Stimulated activated CD4-positive, alpha-beta T cell treated with anti-CD3 and anti-CD28 coated beads, Interleukin-12 subunit alpha, Interleukin-12 subunit beta, amount 100 ng/mL, for 48 hours (primary cell): ENCODE measurements around the gene PAM.
"Not testable (repeated sequence)": the region's sequence is repeated elsewhere in the genome, so short reads cannot be mapped to it uniquely, and the experiment has no call there.

ENCODE experiments used
- DNase-seq, 3 donors: peaks; one replicate each; pipeline ENCODE4 v3.0.0-alpha.2; 2020; ENCODE audit warnings: low read depth in 2 of 3, low spot score in 1 of 3

The PAM gene

GRCh38 chr5:102750151-102750834 lies 4.8 kb upstream of the PAM start:
- no peak for DNase-seq

DNA sequence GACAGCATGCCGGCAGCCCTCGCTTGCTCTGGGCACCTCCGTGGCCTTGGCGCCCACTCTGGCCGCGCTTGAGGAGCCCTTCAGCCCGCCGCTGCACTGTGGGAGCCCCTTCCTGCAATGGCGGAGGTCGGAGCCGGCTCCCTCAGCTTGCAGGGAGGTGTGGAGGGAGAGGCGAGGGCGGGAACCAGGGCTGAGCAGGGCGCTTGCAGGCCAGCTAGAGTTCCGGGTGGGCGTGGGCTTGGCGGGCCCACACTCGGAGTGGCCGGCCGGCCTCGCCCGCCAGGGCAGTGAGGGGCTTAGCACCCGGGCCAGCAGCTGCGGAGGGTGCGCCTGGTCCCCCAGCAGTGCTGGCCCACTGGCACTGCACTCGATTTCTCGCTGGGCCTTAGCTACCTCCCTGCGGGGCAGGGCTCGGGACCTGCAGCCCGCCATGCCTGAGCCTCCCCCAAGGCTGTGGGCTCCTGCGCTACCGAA lies 3.2 kb upstream of the PAM start:
- DNase-seq: not testable (repeated sequence)

GRCh38 chr5:102753889-102754766 lies 977 bp upstream of the PAM start:
- DNase-seq: no peak

GRCh38 chr5:102755686-102756371 lies 724 bp downstream of the PAM start:
- peak; percentile 64 to 72 (median 66) for DNase-seq

- no peak for DNase-seq
These were observed 3.5 kb downstream of the PAM start for GRCh38 chr5:102758576-102758975.

DNA sequence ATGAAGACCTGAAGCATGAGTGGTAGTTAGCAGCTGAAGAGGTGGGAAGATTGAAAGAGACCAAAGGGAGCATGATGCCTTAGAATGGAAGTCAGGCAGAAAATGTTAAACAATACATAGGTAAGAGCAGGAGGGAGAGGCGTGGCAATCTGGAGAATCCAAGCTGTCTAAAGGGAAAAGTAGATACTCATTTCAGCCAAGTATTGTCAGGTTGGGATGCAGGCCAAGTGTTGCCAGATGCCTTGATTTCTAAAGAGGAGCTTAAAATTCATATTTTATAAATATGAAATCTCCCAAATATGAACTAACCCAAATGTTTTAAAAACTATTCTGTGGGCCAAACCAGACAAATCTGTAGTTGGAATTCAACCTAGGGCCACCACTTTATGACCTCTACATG lies 4.2 kb downstream of the PAM start:
- no peak for DNase-seq

- no peak for DNase-seq
These were observed 4.6 kb downstream of the PAM start for GRCh38 chr5:102759700-102760099.

DNA sequence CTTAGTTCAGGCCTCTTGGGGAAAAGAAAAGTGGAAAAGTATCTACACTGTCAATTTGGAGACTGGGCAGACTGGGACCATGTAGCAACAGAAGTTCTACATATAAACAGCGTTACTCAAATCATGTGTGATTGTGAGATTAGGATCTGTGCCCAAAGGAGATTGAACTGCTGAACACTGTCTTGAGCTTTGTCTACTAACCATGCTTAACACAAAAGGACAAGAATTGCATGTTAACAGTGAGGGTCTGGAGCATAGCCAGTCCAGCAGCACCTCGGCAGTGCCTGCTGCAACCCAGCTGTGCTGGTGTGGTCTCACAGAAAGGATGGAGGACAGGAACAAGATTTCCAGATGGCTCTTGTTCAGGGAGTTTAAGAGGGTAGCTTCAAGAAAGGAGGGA lies 5.7 kb downstream of the PAM start:
- no peak for DNase-seq

DNA sequence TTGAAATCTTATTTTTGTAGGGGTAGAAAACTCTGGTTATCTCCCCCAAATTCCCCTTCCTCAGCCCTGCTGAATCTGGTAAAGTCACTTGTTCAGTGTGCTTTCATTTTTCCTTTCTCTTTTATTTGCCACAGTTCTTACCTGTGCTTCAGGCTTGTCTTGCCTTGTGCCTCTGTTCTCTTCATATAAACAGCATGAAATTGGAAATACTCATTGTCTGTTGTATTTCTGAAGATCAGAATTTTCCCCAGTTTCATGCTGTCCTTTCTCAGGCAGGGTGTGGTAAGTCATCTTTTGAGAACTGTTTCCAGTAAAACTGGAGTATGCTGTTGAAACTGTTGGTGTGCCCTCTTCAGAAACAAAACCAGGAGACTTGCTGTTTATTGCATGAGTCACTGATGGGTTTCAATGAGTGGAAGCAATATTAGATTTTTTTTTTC lies 7.0 kb downstream of the PAM start:
- no peak for DNase-seq

DNA sequence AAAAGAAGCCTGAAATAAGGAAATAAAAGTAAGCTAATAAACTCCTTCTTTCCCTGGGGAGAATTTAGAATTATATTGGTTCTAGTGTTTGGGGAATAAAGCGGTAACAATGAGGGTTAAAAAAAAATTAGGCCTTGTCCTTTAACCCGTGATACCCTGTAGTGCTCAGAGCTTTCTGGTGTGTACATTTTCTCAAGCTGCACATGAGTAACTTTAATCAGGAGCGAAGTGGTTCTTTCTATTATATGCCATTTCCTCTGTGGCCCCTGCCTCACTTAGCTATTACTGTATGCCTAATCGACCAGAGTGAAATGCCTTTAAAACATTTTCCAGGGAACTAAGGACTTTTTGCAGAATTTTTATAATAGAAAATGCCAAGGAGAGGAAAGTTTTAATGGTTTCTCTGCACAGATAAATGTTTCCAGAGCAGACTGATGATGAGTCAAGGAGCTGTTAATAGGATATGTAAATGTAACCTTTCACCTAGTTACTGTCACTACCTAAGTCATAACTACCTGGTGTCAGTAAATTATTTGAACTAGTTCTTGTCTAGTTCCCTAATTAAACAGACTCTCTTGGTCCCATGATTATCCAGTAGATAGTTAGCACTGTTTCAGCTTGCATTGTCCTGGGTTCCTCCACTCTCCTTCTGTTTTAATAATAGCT lies 7.6 kb downstream of the PAM start:
- DNase-seq: no peak

DNA sequence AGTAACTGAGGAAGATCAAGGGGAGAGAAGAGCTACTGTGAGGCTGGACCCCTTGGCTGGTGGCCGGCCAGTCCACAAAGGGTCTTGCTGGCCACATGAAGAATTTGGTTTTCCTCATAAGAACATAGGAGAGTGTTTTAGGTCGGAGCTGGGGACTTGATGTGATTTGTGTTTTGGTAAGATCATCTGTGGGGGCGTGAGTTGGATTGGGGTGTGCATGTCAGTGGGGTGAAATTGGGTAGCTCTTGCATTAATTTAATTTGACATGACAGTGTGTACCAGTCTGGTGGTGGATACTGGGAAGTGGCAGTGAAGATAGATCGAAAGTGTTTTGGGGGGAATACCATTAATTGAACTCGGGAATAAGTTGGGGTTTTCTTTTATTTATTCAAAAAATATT lies 8.6 kb downstream of the PAM start:
- DNase-seq: no peak

GRCh38 chr5:102764381-102765004 lies 9.4 kb downstream of the PAM start:
- no peak for DNase-seq

DNA sequence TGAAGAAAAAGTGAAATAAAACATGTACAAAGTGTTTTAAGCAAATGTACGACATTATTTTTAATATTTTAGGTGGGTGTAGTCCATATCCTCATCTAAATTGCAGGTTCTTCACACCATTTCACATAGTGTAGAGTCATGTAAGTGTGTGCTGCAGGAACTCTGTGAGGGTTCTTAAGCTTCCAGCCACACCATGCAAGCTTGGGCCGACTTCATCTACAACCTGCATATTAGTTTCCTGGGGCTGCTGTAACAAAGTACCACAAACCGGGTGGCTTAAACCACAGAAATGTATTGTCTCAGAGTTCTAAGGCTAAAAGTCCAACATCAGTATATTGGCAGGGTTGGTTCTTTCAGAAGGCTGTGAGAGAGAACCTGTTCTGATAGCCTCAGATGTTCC lies 10.2 kb downstream of the PAM start:
- no peak for DNase-seq

DNA sequence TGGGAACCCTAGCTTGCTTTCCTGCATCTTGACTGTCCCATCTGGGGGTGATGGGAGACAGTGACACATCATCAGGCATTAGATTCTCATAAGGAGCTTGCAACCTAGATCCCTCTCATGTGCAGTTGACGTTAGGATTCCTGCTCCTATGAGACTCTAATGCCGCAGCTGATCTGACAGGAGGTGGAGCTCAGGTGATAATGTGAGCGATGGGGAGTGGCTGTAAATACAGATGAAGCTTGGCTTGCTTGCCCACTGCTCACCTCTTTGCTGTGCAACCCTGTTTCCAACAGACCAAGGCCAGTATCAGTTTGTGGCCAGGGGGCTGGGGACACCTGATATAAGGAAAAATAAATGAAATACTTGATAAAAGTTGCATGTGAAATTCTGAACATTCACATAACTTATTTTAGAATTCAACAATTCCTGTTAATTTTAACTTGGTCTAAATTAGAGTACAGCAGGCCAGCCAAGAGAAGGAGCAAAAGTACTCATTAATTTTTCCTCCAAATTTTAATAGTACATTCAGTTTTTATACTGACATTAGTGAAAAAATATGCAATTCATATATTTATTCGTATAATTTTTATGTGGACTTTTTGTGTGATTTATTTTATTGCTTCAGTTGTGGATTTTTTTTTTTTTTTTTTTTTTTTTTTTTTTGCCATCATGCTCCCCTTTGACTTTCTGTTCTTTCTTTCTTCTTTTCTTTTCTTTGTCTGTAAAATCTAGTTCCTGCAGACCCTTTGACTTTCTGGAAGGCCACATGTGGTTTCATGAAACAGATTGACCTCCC lies 11.4 kb downstream of the PAM start:
- no peak for DNase-seq

GRCh38 chr5:102767862-102768261 lies 12.8 kb downstream of the PAM start:
- no peak for DNase-seq

- no peak for DNase-seq
These were observed 15.7 kb downstream of the PAM start for GRCh38 chr5:102770803-102771202.

DNA sequence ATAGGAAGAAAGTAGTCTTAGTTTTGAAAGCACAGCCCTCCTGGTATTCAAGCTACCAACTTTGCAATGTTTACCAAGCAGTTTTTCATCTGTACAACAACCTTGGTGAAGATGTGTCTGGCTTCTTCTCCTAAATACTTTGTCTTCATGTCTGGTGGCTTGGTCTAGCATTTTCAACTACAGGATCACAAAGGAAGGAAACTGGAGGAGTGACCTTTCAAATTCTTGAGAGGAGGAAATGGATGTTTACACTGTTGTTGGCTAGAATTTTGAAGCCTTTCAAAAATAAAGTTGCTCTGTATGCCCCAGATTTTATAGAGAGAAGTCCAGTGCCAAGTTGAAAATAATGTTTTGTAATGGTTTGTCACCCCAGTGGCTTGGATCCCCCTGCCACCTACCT lies 16.3 kb downstream of the PAM start:
- no peak for DNase-seq

DNA sequence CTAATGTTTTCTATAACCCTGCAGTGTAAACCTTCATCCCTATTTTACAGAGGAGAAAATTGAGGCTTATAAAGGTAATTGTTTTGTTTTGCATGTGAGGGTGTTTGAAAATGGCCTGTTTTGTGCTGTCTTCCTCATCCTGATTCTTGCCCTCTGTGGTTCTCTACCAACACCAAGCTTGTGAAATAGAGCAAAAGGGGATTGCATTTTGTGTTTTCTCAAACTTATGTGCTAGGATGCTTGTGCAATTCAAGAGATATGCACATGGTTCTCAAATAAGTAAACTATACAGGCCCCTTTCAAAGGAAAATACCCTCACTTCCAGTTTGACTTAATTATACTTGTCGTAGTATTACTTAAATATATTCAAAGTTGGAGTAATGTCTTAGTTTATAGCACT lies 17.2 kb downstream of the PAM start:
- no peak for DNase-seq

GRCh38 chr5:102773133-102773532 lies 18.0 kb downstream of the PAM start:
- no peak for DNase-seq

DNA sequence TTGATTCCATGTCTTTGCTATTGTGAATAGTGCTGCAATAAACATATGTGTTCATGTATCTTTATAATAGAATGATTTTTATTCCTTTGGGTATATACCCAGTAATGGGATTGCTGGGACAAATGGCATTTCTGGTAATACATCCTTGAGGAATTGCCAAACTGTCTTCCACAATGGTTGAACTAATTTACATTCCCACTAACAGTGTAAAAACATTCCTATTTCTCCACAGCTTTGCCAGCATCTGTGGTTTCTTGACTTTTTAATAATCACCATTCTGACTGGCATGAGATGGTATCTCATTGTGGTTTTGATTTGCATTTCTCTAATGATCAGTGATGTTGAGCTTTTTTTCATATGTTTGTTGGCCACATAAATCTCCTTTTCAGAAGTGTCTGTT lies 20.7 kb downstream of the PAM start:
- DNase-seq: not testable (repeated sequence)
